GM23248 (cell line): ENCODE measurements around the gene COL21A1. TPM values are rescaled to one million over a fixed set of nuclear protein-coding genes. Genes with fewer than 3 reads are reported as not detected.
A peak's percentile ranks its signal among the peaks of the same experiment; 100 is the strongest.

ENCODE experiments used
- DNase-seq: peaks from one replicate; pipeline ENCODE4 v3.0.0-alpha.2; 2015
- H2AFZ ChIP-seq: fragments of 200-600 bp; sonication (generic); 2 replicates; pipeline ENCODE4 v1.6.1; 2016; ENCODE audit warnings: antibody characterized with exemption
- H3F3A ChIP-seq: fragments of 200-600 bp; sonication (generic); 2 replicates; pipeline ENCODE4 v1.6.1; 2016; ENCODE audit warnings: mild to moderate bottlenecking, antibody characterized with exemption, mixed run types; ENCODE audit not compliant: insufficient read depth
- H3K27ac ChIP-seq: fragments of 200-600 bp; sonication (generic); 2 replicates; pipeline ENCODE4 v1.5.1; 2016; ENCODE audit warnings: mild to moderate bottlenecking
- H3K27me3 ChIP-seq: fragments of 200-600 bp; sonication (generic); replicated peaks from 2 replicates; pipeline ENCODE4 v1.6.1; 2016; ENCODE audit warnings: mild to moderate bottlenecking; ENCODE audit not compliant: insufficient read depth
- H3K36me3 ChIP-seq: fragments of 200-600 bp; sonication (generic); 2 replicates; pipeline ENCODE4 v1.6.1; 2016; ENCODE audit warnings: low read depth, mild to moderate bottlenecking
- H3K4me1 ChIP-seq: fragments of 200-600 bp; sonication (generic); 2 replicates; pipeline ENCODE4 v1.6.1; 2016; ENCODE audit warnings: mild to moderate bottlenecking; ENCODE audit not compliant: insufficient read depth
- H3K4me2 ChIP-seq: fragments of 200-600 bp; sonication (generic); one replicate; pipeline ENCODE4 v1.6.1; 2016; ENCODE audit warnings: mild to moderate bottlenecking; ENCODE audit not compliant: unreplicated experiment
- H3K4me3 ChIP-seq: fragments of 200-600 bp; sonication (generic); 2 replicates; pipeline ENCODE4 v1.5.1; 2016; ENCODE audit warnings: mild to moderate bottlenecking
- H3K79me2 ChIP-seq: fragments of 200-600 bp; sonication (generic); 2 replicates; pipeline ENCODE4 v1.6.1; 2016; ENCODE audit warnings: mild to moderate bottlenecking; ENCODE audit not compliant: insufficient read depth
- H3K9ac ChIP-seq: fragments of 200-600 bp; sonication (generic); 2 replicates; pipeline ENCODE4 v1.6.1; 2016; ENCODE audit warnings: mild to moderate bottlenecking
- H3K9me2 ChIP-seq: fragments of 200-600 bp; sonication (generic); 2 replicates; pipeline ENCODE4 v1.6.1; 2016; ENCODE audit warnings: mixed run types, mild to moderate bottlenecking, moderate library complexity; ENCODE audit not compliant: insufficient read depth
- H3K9me3 ChIP-seq: fragments of 200-600 bp; sonication (generic); one replicate; pipeline ENCODE4 v1.6.1; 2017; ENCODE audit warnings: low read depth
- H4K20me1 ChIP-seq: fragments of 200-600 bp; sonication (generic); 2 replicates; pipeline ENCODE4 v1.6.0; 2016; ENCODE audit not compliant: insufficient read depth
- EZH2 ChIP-seq: fragments of 200-600 bp; sonication (generic); IDR thresholded peaks from 2 replicates; pipeline ENCODE4 v1.6.1; 2018; ENCODE audit warnings: antibody characterized with exemption, mild to moderate bottlenecking; ENCODE audit not compliant: insufficient read depth, poor library complexity, severe bottlenecking
- EZH2phosphoT487 ChIP-seq: fragments of 200-600 bp; sonication (generic); IDR thresholded peaks from 2 replicates; pipeline ENCODE4 v1.6.1; 2018; ENCODE audit warnings: antibody characterized with exemption, moderate library complexity, mild to moderate bottlenecking, low read depth; ENCODE audit not compliant: insufficient read depth
- WGBS, 2 experiments: methylation state at CpG; one replicate each; pipeline ENCODE4 v1.1.6; 2015 to 2017; ENCODE audit warnings: low lambda C conversion rate in 2 of 2, low coverage in 1 of 2; ENCODE audit errors: missing lambda C conversion rate in 2 of 2; 5-methylcytosine and 5-hydroxymethylcytosine counted together
- in situ Hi-C: fragments of 300-500 bp; cut with MboI; formaldehyde crosslinking; loops from 2 replicates; pipeline ENCODE4 v1.15.0; 2020
- polyA plus RNA-seq: library from polyadenylated mRNA; unstranded; fragments of >200 nt; fragmentation: Nextera tagmentation; extraction: Ambion mirVana; gene quantifications from 2 replicates; pipeline ENCODE4 v1.2.1, GENCODE V29; 2016
- total RNA-seq: library from RNA; depleted of rRNA; stranded (reverse); fragments of >200 nt; shearing (Covaris generic); gene quantifications from 2 replicates; pipeline ENCODE4 v1.2.3, GENCODE V29; 2014; rRNA removed

COL21A1 gene
- total RNA-seq (0.11 TPM in 1 of 2 replicates, not detected in the other), polyA plus RNA-seq (not detected in 2 replicates)

GRCh38 chr6:56246881-56247653, at the start of gene COL21A1:
Gene COL21A1, minus strand, starts transcription at chr6:56247580. Its CDS starts 64,962 bp downstream, at chr6:56182618.
- Histone ChIP-seq H3K9me2 (no peaks in the 10 kb centered on the region), H3F3A (no peaks in the 10 kb centered on the region), H3K36me3 (no peaks in the 10 kb centered on the region), H3K9ac (no peak within 1 kb of the TSS), H3K27me3 (peaks cover 27% of the 10 kb centered on the region), H3K27ac (no peak within 1 kb of the TSS), H3K4me2 (peak within 1 kb of the TSS; percentile 89), H3K4me3 (peak within 1 kb of the TSS; percentile 71), H3K9me3 (no peaks in the 10 kb centered on the region), H4K20me1 (no peaks in the 10 kb centered on the region), H3K4me1 (0 out of 2 replicates have a peak, but pooled peaks cover 3% of the 10 kb centered on the region), H2AFZ (peak within 1 kb of the TSS; percentile 65), H3K79me2 (no peaks in the 10 kb centered on the region)
- TF ChIP-seq EZH2phosphoT487 (no peak), EZH2 (no peak)
- in situ Hi-C loops, result no loop called here
- WGBS, 2 experiments, result 6% methylated on average over 36 of the region's 36 CpGs
- peak; percentile 53 for DNase-seq

GRCh38 chr6:56293781-56294180, 46.4 kb upstream of the COL21A1 start:
- Histone ChIP-seq H3F3A (no peaks in the 10 kb centered on the region), H3K9me3 (no peaks in the 10 kb centered on the region), H3K27me3 (no peaks in the 10 kb centered on the region), H2AFZ (no peak overlapping the region), H3K9ac (no peak overlapping the region), H3K9me2 (no peaks in the 10 kb centered on the region), H3K4me3 (no peak overlapping the region), H4K20me1 (no peaks in the 10 kb centered on the region), H3K36me3 (no peaks in the 10 kb centered on the region), H3K79me2 (no peaks in the 10 kb centered on the region), H3K4me1 (peaks cover 11% of the 10 kb centered on the region), H3K27ac (no peak overlapping the region), H3K4me2 (no peak overlapping the region)
- in situ Hi-C loops, result loop anchor here (5.0 to 25.0 kb wide), 2 partner anchors 311 to 856 kb away; no protein-coding TSS in a partner anchor
- 78 to 80% methylated on average over 3 of the region's 3 CpGs for WGBS, 2 experiments
- no peak for DNase-seq
- no peak for TF ChIP-seq EZH2
- TF ChIP-seq EZH2phosphoT487, result no peak

- WGBS, 2 experiments, result 40 to 57% methylated on average over 1 of the region's 1 CpG
- H3K36me3 ChIP-seq, result no peaks in the 10 kb centered on the region
- TF ChIP-seq EZH2phosphoT487, result no peak
- TF ChIP-seq EZH2, result no peak
- no peaks in the 10 kb centered on the region for H3K79me2 ChIP-seq
- H3K9ac ChIP-seq, result no peak overlapping the region
- no peaks in the 10 kb centered on the region for H3K9me2 ChIP-seq
- no peak overlapping the region for H2AFZ ChIP-seq
- H3K4me2 ChIP-seq, result no peak overlapping the region
- H4K20me1 ChIP-seq, result no peaks in the 10 kb centered on the region
- no peak overlapping the region for H3K4me3 ChIP-seq
- no peaks in the 10 kb centered on the region for H3F3A ChIP-seq
- in situ Hi-C loops, result loop anchor here (5.0 to 25.0 kb wide), 2 partner anchors 310 to 855 kb away; no protein-coding TSS in a partner anchor
- peaks cover 7% of the 10 kb centered on the region for H3K4me1 ChIP-seq
- H3K27me3 ChIP-seq, result no peaks in the 10 kb centered on the region
- peak; percentile 77 for DNase-seq
- H3K27ac ChIP-seq, result no peak overlapping the region
- no peaks in the 10 kb centered on the region for H3K9me3 ChIP-seq
These were observed 45.3 kb upstream of the COL21A1 start for GRCh38 chr6:56292505-56293181.

GRCh38 chr6:56291302-56291917, 44.0 kb upstream of the COL21A1 start:
- Histone ChIP-seq H2AFZ (no peak overlapping the region), H3K9me3 (no peaks in the 10 kb centered on the region), H3K9me2 (no peaks in the 10 kb centered on the region), H3K4me2 (no peak overlapping the region), H3F3A (no peaks in the 10 kb centered on the region), H3K79me2 (no peaks in the 10 kb centered on the region), H3K27ac (no peak overlapping the region), H3K36me3 (no peaks in the 10 kb centered on the region), H3K4me1 (no peaks in the 10 kb centered on the region), H3K27me3 (no peaks in the 10 kb centered on the region), H3K4me3 (no peak overlapping the region), H3K9ac (no peak overlapping the region), H4K20me1 (no peaks in the 10 kb centered on the region)
- 70% methylated on average over 7 of the region's 7 CpGs for WGBS, 2 experiments
- no peak for DNase-seq
- in situ Hi-C loops, result loop anchor here (5.0 to 25.0 kb wide), 2 partner anchors 309 to 854 kb away; no protein-coding TSS in a partner anchor
- TF ChIP-seq EZH2 (no peak), EZH2phosphoT487 (no peak)
